TTC549 (cell line): Measurements from ENCODE around the gene ADNP2.
A peak's percentile ranks its signal among the peaks of the same experiment; 100 is the strongest.
"Not testable (repeated sequence)": the region's sequence is repeated elsewhere in the genome, so short reads cannot be mapped to it uniquely, and the experiment has no call there.

Experiments
- FAIRE-seq: peaks from 2 replicates; lab custom pipeline; 2012; peaks lifted over from hg19 to GRCh38; lab: Jason Lieb, UNC

Gene ADNP2

GRCh38 chr18:80145196-80145804 is 36.2 kb downstream of the ADNP2 start:
- FAIRE-seq, result no peak

- FAIRE-seq, result no peak
These were observed 38.0 kb downstream of the ADNP2 start for GRCh38 chr18:80147037-80147417.

GRCh38 chr18:80147418-80148325 is 38.6 kb downstream of the ADNP2 start:
- no peak for FAIRE-seq

- no peak for FAIRE-seq
These were observed 39.5 kb downstream of the ADNP2 start for GRCh38 chr18:80148326-80149199.

- FAIRE-seq, result no peak
These were observed 40.6 kb downstream of the ADNP2 start for GRCh38 chr18:80149667-80150066.

- no peak for FAIRE-seq
These were observed 45.2 kb downstream of the ADNP2 start for GRCh38 chr18:80154293-80154692.

GRCh38 chr18:80157708-80158343 is 48.8 kb downstream of the ADNP2 start:
- peak; percentile 80 for FAIRE-seq

GRCh38 chr18:80158365-80158764 is 49.3 kb downstream of the ADNP2 start:
- no peak for FAIRE-seq

GRCh38 chr18:80159713-80160636 is 50.9 kb downstream of the ADNP2 start:
- FAIRE-seq, result no peak

- FAIRE-seq, result no peak
These were observed 52.8 kb downstream of the ADNP2 start for GRCh38 chr18:80161781-80162417.

- FAIRE-seq, result no peak
These were observed 54.1 kb downstream of the ADNP2 start for GRCh38 chr18:80163183-80163582.

- FAIRE-seq, result not testable (repeated sequence)
These were observed 55.8 kb downstream of the ADNP2 start for GRCh38 chr18:80164727-80165355.

GRCh38 chr18:80166240-80166639 is 57.2 kb downstream of the ADNP2 start:
- FAIRE-seq, result no peak

GRCh38 chr18:80166725-80167124 is 57.7 kb downstream of the ADNP2 start:
- FAIRE-seq, result no peak

GRCh38 chr18:80167331-80167730 is 58.3 kb downstream of the ADNP2 start:
- FAIRE-seq, result no peak

- FAIRE-seq, result no peak
These were observed 58.9 kb downstream of the ADNP2 start for GRCh38 chr18:80167931-80168330.

GRCh38 chr18:80168346-80168745 is 59.3 kb downstream of the ADNP2 start:
- FAIRE-seq, result no peak

GRCh38 chr18:80168982-80169381 is 59.9 kb downstream of the ADNP2 start:
- FAIRE-seq, result no peak

GRCh38 chr18:80169607-80170006 is 60.5 kb downstream of the ADNP2 start:
- FAIRE-seq, result no peak

GRCh38 chr18:80170395-80171053 is 61.5 kb downstream of the ADNP2 start:
- FAIRE-seq, result no peak
